Central memory CD4-positive, alpha-beta T cell (primary cell): ENCODE data around the gene ALOX5.
A peak's percentile ranks its signal among the peaks of the same experiment; 100 is the strongest.

Experiments used
- DNase-seq: peaks from one replicate; pipeline ENCODE4 v3.0.0; 2022

The ALOX5 gene

GRCh38 chr10:45444022-45444421 is 70.0 kb downstream of the ALOX5 start:
- no peak for DNase-seq

- no peak for DNase-seq
Observed at GRCh38 chr10:45444976-45445898, 71.2 kb downstream of the ALOX5 start.

GRCh38 chr10:45446858-45447257 is 72.8 kb downstream of the ALOX5 start:
- DNase-seq, result no peak

GRCh38 chr10:45447416-45447815 is 73.4 kb downstream of the ALOX5 start:
- no peak for DNase-seq

GRCh38 chr10:45450866-45451265 is 76.8 kb downstream of the ALOX5 start:
- DNase-seq, result no peak

GRCh38 chr10:45451407-45451806 is 77.4 kb downstream of the ALOX5 start:
- no peak for DNase-seq

- no peak for DNase-seq
Observed at GRCh38 chr10:45452268-45452667, 78.3 kb downstream of the ALOX5 start.

GRCh38 chr10:45452743-45453452 is 78.9 kb downstream of the ALOX5 start:
- no peak for DNase-seq

- no peak for DNase-seq
Observed at GRCh38 chr10:45453639-45454255, 79.7 kb downstream of the ALOX5 start.

GRCh38 chr10:45454262-45454661 is 80.2 kb downstream of the ALOX5 start:
- DNase-seq, result no peak

- DNase-seq, result no peak
Observed at GRCh38 chr10:45454859-45455258, 80.8 kb downstream of the ALOX5 start.

GRCh38 chr10:45456233-45456632 is 82.2 kb downstream of the ALOX5 start:
- no peak for DNase-seq

- no peak for DNase-seq
Observed at GRCh38 chr10:45456822-45457221, 82.8 kb downstream of the ALOX5 start.

GRCh38 chr10:45457487-45457886 is 83.5 kb downstream of the ALOX5 start:
- DNase-seq, result no peak

GRCh38 chr10:45460235-45460878 is 86.3 kb downstream of the ALOX5 start:
- no peak for DNase-seq

- DNase-seq, result no peak
Observed at GRCh38 chr10:45461034-45461433, 87.0 kb downstream of the ALOX5 start.

- DNase-seq, result no peak
Observed at GRCh38 chr10:45463244-45464116, 89.5 kb downstream of the ALOX5 start.

- peak; percentile 66 for DNase-seq
Observed at GRCh38 chr10:45464958-45465567, 91.0 kb downstream of the ALOX5 start.

- DNase-seq, result no peak
Observed at GRCh38 chr10:45466784-45467183, 92.8 kb downstream of the ALOX5 start.

GRCh38 chr10:45468079-45468478 is 94.1 kb downstream of the ALOX5 start:
- no peak for DNase-seq
